ENCODE results near the gene CLSTN2.

CLSTN2 gene

GRCh38 chr3:140007911-140008869 lies 73.2 kb downstream of the CLSTN2 start:
- DNase-seq: no peak

GRCh38 chr3:140010391-140010790 lies 75.4 kb downstream of the CLSTN2 start:
- no peak for DNase-seq

GRCh38 chr3:140011086-140011485 lies 76.1 kb downstream of the CLSTN2 start:
- no peak for DNase-seq

GRCh38 chr3:140011611-140012277 lies 76.8 kb downstream of the CLSTN2 start:
- no peak for DNase-seq

GRCh38 chr3:140013220-140013619 lies 78.2 kb downstream of the CLSTN2 start:
- no peak for DNase-seq

- DNase-seq: no peak
These were observed 80.0 kb downstream of the CLSTN2 start for GRCh38 chr3:140014831-140015495.

GRCh38 chr3:140015741-140016140 lies 80.8 kb downstream of the CLSTN2 start:
- no peak for DNase-seq

GRCh38 chr3:140018556-140018955 lies 83.6 kb downstream of the CLSTN2 start:
- no peak for DNase-seq

- DNase-seq: no peak
These were observed 85.0 kb downstream of the CLSTN2 start for GRCh38 chr3:140019946-140020345.

GRCh38 chr3:140020541-140020940 lies 85.6 kb downstream of the CLSTN2 start:
- no peak for DNase-seq

- no peak for DNase-seq
These were observed 86.3 kb downstream of the CLSTN2 start for GRCh38 chr3:140021269-140021668.

- DNase-seq: no peak
These were observed 87.2 kb downstream of the CLSTN2 start for GRCh38 chr3:140022066-140022770.

- DNase-seq: no peak
These were observed 88.9 kb downstream of the CLSTN2 start for GRCh38 chr3:140023616-140024530.

- no peak for DNase-seq
These were observed 96.2 kb downstream of the CLSTN2 start for GRCh38 chr3:140031170-140031569.

- DNase-seq: no peak
These were observed 99.1 kb downstream of the CLSTN2 start for GRCh38 chr3:140034058-140034457.

GRCh38 chr3:140035871-140036270 lies 100.9 kb downstream of the CLSTN2 start:
- DNase-seq: no peak

GRCh38 chr3:140050396-140050795 lies 115.4 kb downstream of the CLSTN2 start:
- DNase-seq: no peak

GRCh38 chr3:140051019-140051957 lies 116.3 kb downstream of the CLSTN2 start:
- DNase-seq: no peak

GRCh38 chr3:140052771-140053702 lies 118.1 kb downstream of the CLSTN2 start:
- no peak for DNase-seq
